Cerebellar cortex (tissue), 1 donor: Measurements from ENCODE around the gene NPR3.

ENCODE experiments used
- DNase-seq: peaks from one replicate; pipeline ENCODE4 v3.0.0-alpha.2; 2015; ENCODE audit warnings: low spot score

The NPR3 gene

GRCh38 chr5:32710550-32711361, at the start of gene NPR3:
Gene NPR3 (plus strand): TSS chr5:32711321. CDS start chr5:32711777, 456 bp downstream.
- DNase-seq = no peak

GRCh38 chr5:32664523-32664922, 46.6 kb upstream of the NPR3 start:
- DNase-seq = no peak

GRCh38 chr5:32668552-32668951, 42.6 kb upstream of the NPR3 start:
- DNase-seq = no peak

- DNase-seq = no peak
Measured at GRCh38 chr5:32673272-32673671, 37.8 kb upstream of the NPR3 start.

- DNase-seq = no peak
Measured at GRCh38 chr5:32677023-32677422, 34.1 kb upstream of the NPR3 start.

GRCh38 chr5:32678472-32678871, 32.6 kb upstream of the NPR3 start:
- no peak for DNase-seq

- no peak for DNase-seq
Measured at GRCh38 chr5:32679218-32679617, 31.9 kb upstream of the NPR3 start.

GRCh38 chr5:32680183-32680582, 30.9 kb upstream of the NPR3 start:
- no peak for DNase-seq

GRCh38 chr5:32683125-32683524, 28.0 kb upstream of the NPR3 start:
- no peak for DNase-seq

- no peak for DNase-seq
Measured at GRCh38 chr5:32684260-32684659, 26.9 kb upstream of the NPR3 start.

- DNase-seq = no peak
Measured at GRCh38 chr5:32686799-32687498, 24.2 kb upstream of the NPR3 start.

- DNase-seq = no peak
Measured at GRCh38 chr5:32687499-32687831, 23.7 kb upstream of the NPR3 start.

- peak; percentile 3 for DNase-seq
Measured at GRCh38 chr5:32690153-32690552, 21.0 kb upstream of the NPR3 start.

- no peak for DNase-seq
Measured at GRCh38 chr5:32690666-32691065, 20.5 kb upstream of the NPR3 start.

GRCh38 chr5:32692036-32692746, 18.9 kb upstream of the NPR3 start:
- DNase-seq = no peak

GRCh38 chr5:32703957-32704356, 7.2 kb upstream of the NPR3 start:
- DNase-seq = no peak

- peak; percentile 3 for DNase-seq
Measured at GRCh38 chr5:32707418-32707997, 3.6 kb upstream of the NPR3 start.

GRCh38 chr5:32708949-32709348, 2.2 kb upstream of the NPR3 start:
- DNase-seq = no peak

- peak; percentile 38 for DNase-seq
Measured at GRCh38 chr5:32709750-32710549, 1.2 kb upstream of the NPR3 start.

GRCh38 chr5:32711362-32711680, 200 bp downstream of the NPR3 start:
- no peak for DNase-seq

- DNase-seq = no peak
Measured at GRCh38 chr5:32711681-32712480, 760 bp downstream of the NPR3 start.
